DMS 273 (cell line): ENCODE data around the gene SNX15.
"Not testable (repeated sequence)": the region's sequence is repeated elsewhere in the genome, so short reads cannot be mapped to it uniquely, and the experiment has no call there.

Experiments used
- DNase-seq: peaks from one replicate; lab custom pipeline; 2025; ENCODE audit not compliant: unreplicated experiment; lab: John Stamatoyannopoulos, UW

SNX15 gene

GRCh38 chr11:65014726-65015227, 12.5 kb upstream of the SNX15 start:
- no peak for DNase-seq

- no peak for DNase-seq
Measured at GRCh38 chr11:65016705-65017104, 10.5 kb upstream of the SNX15 start.

- no peak for DNase-seq
Measured at GRCh38 chr11:65017937-65018336, 9.3 kb upstream of the SNX15 start.

- DNase-seq: no peak
Measured at GRCh38 chr11:65019824-65020223, 7.4 kb upstream of the SNX15 start.

DNA sequence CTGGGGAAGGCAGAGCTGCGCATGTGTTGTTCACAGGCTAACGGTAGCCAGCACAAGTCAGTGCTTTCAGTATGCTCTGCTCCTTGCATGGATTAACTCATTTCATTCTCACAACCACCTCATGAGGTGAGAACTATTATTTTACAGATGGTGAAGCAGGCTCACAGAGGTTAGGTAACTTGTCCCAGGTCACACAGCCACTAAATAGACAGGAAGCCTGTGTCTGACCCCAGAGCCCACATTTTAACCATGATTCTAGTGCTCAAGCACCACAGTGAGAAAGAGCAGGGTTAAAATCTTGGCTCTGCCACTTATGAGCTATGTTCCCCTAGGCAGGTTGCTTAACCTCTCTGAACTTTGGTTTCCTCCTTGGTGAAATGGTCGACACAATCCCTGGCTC, 6.2 kb upstream of the SNX15 start:
- no peak for DNase-seq

DNA sequence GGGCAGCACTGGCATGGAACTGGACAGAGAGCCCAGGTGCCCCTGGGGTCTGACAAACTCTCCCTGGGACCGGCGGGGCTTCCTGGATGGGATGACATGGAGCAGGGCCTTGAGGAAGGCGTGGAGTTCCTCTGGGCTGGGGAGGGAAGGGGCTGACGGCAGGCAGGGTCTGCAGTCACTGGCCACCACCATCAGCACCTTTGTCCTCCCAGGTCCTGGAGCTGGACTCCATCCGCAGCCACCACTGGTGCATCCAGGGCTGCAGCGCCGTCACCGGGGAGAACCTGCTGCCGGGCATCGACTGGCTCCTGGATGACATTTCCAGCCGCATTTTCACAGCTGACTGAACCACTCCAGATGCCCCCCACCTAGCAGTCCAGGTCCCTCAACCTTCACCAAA, 5.7 kb upstream of the SNX15 start:
- DNase-seq: no peak

DNA sequence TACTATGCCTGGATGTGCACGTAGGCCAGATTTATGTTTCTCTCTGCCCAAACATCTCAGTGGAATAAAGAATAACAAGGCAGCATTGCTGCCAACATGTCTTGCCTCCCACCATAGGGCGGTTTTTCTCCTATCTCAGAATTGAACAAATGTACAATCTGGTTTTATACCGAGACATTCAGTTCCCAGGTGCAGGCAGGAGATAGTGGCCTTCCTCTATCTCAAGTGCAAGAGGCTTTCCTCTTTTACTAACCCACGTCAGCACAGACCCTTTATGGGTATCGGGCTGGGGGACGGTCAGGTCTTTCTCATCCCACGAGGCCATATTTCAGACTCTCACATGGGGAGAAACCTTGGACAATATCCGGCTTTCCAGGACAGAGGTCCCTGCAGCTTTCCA, 3.7 kb upstream of the SNX15 start:
- not testable (repeated sequence) for DNase-seq

DNA sequence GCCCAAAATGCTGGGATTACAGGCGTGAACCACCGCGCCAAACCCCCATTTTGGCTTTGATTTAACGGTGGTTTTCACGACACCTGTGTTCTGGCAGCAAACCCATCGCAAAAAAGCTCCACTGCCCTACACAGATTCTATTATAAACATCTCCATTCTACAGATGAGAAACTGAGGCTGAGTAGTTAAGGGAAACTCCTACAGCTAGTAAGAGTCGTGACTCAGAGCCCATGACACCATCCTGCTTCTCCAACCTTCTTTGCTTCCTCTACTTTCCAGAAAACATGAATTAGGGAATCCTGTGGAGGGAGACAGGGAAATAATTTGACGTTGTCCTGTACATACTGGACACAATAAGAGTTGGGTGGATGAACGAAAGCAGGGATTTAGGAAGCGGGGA, 429 bp upstream of the SNX15 start:
- no peak for DNase-seq

DNA sequence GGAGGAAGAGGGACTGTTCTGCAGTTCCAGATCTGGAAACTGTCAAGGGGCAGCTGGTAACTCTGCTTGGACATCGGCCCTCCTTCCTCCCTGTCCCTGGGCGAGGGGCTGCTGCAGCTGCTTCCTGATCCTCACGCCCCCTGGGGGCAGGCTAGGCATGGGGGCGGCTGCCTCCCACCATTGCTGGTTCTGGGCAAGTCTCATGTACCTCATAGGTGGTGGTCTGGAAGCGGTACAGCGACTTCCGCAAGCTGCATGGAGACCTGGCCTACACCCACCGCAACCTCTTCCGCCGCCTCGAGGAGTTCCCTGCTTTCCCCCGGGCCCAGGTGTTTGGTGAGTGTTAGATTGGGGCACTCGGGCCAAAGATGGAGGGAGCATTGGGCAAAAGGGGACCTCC, 5.0 kb downstream of the SNX15 start:
- DNase-seq: no peak

- DNase-seq: no peak
Measured at GRCh38 chr11:65034423-65034822, 7.2 kb downstream of the SNX15 start.

DNA sequence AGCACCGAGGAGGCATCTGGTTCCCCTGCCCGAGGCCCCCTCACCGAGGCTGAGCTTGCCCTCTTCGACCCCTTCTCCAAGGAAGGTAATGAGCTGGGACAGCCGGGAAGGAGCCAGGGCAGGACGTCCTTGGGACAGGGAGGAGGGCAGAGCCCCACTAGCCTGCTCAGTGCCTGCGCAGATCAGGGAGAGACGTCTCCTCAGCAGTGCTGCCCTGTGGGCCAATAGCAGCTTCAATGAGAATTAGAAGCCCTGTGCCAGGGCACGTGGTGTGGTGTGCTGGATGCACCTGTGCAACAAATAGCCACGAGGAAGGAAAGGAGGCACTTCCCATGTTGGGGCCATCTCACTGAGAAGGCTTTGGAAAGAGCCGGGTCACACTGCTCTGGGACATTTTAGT, 8.3 kb downstream of the SNX15 start:
- DNase-seq: no peak

- peak; percentile 23 for DNase-seq
Measured at GRCh38 chr11:65036931-65037330, 9.7 kb downstream of the SNX15 start.

DNA sequence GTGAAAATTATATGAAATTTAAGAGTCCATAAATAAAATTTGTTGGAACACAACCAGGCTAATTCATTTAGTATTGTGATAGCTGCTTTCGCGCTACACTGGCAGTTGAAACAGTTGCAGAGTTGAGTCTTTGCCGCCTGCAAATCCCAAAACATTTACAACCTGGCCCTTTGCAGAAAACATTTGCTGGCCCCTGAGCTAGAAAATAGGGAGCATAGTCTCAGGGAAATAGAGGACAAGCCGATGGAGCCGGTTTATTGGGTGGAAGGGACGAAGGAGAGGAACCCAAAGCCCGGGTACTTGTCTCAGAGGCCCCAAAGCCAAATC, 13.2 kb downstream of the SNX15 start:
- no peak for DNase-seq

DNA sequence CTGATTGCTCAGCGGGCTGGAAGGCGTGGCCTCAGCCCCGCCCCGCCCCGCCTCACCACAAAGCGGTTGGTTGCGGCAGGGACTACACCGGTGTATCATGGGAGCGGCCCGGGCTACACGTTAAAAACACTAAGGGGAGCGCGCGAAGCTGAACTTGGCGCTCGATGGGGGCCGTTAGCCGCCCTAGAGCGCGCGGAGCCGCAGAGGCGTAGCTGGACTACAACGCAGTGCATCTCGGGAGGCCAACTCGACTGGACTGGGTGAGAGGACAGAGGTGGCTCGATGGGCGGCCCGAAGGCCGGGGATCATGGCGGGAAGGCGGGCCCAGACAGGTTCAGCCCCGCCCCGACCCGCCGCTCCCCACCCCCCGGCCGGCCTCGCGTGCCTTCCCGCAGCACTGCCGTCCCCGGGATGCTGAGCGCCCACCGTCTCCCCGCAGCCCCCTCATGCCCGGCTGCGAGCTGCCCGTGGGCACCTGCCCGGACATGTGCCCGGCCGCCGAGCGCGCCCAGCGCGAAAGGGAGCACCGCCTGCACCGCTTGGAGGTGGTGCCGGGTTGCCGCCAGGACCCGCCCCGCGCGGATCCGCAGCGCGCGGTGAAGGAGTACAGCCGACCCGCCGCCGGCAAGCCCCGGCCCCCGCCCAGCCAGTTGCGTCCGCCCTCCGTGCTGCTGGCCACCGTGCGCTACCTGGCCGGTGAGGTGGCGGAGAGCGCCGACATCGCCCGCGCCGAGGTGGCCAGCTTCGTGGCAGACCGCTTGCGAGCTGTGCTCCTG, 13.8 kb downstream of the SNX15 start, which contains the start of gene SAC3D1:
TSS of gene SAC3D1 (plus strand) at position 364 of the 776 bp plus-strand sequence. CDS start at position 447, 83 bp downstream.
- peak; percentile 97 for DNase-seq

DNA sequence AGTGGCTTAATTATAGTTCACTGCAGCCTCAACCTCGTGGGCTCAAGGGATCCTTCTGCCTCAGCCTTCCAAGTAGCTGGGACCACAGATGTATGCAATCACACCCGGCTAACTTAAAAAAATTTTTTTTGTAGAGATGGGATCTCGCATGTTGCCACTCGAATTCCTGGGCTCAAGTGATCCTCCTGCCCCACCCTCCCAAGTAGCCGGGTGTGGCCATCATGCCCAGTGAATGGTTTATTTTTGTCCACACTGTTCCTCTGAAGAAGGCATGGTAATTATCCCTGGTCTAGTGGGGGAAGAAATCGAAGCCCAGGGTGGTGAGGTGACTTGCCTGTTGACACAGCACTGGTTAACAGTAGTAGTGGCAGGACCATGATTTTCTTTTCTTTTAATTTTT, 15.7 kb downstream of the SNX15 start:
- DNase-seq: no peak

DNA sequence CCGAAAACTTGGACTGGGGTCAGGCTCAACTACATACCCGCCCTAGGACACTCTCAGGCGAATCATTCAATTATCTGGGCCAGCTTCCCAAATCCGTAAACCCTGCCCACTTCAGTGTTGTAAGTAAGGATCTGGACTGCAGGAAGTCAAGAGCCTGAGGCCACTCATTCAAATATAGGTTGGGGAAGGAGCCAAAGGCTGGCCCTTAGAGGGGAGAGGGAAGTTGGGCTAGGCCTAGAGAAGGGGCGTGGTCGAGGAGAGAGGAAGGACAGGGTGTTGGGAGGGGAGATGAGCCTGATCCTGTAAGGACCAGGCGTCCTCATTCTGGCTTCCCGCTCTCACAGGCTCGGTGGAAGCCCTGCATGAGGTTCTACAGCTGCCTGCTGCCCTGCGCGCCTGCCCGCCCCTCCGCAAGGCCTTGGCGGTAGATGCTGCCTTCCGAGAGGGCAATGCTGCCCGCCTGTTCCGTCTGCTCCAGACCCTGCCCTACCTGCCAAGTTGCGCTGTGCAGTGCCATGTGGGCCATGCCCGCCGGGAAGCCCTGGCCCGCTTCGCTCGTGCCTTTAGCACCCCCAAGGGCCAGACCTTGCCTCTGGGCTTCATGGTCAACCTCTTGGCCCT, 16.8 kb downstream of the SNX15 start:
- DNase-seq: no peak

- DNase-seq: no peak
Measured at GRCh38 chr11:65045061-65045460, 17.8 kb downstream of the SNX15 start.

DNA sequence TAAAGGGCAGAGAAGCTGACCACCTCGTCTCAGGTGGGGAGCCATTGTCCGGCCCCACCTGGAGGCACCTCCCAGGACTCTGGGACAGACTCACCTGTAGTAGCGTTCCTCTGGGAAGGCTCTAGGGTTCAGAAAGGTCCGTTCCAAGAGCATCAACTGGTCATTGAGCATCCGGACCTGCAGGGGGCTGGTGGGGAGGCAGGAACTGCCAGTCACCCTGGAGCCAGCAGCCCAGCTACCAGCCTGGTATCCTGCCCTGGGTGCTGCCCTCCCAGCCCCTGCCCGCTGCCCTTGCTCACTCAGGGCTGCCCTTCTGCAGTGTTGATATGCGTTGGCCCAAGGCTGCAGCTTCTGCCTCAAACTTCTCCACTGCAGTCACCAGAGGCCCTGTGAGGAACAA, 18.5 kb downstream of the SNX15 start:
- DNase-seq: no peak

- no peak for DNase-seq
Measured at GRCh38 chr11:65047581-65048422, 20.6 kb downstream of the SNX15 start.

- DNase-seq: no peak
Measured at GRCh38 chr11:65051398-65051858, 24.2 kb downstream of the SNX15 start.

GRCh38 chr11:65053827-65054508, 26.7 kb downstream of the SNX15 start:
- DNase-seq: no peak
